ENCODE measurements around the gene HMX1. TPM values are rescaled to one million over a fixed set of nuclear protein-coding genes. Genes with fewer than 3 reads are reported as not detected.

The HMX1 gene
- polyA plus RNA-seq, 1 of the 3 experiments (the other 2 are of a cell fraction), result 0.20 TPM

DNA sequence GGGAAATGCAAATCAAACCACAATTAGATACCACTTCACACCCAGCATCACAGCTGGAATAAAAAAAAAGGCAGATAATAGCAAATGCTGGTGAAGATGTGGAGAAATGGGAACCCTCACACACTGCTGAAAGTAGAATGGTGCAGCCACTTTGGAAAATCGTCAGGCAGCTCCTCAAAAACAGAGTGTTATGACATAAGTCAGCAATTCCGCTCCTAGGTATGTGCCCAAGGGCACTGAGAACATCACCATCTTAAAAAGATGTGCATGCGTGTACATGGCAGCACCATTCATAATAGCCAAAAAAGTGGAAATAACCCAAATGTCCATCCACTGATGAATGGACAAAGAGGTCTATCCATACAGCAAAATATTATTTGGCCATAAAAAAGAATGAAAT lies 28.0 kb downstream of the HMX1 start:
- Histone ChIP-seq H3F3A (replicated peaks; ENCODE audit: insufficient read depth) (no peaks in the 10 kb centered on the region), H3K9ac (no peak overlapping the region), H2AFZ (ENCODE audit: low read depth) (no peak overlapping the region), H3K9me3 (no peaks in the 10 kb centered on the region), H3K4me3 (ENCODE audit: low read depth in 2 of 2, low read length in 1 of 2) (no peak overlapping the region), H3K4me2 (no peak overlapping the region), H4K20me1 (ENCODE audit: insufficient read depth) (no peaks in the 10 kb centered on the region), H3K27ac (ENCODE audit: low read depth in 2 of 2, low read length in 1 of 2) (no peak overlapping the region), H3K27me3 (ENCODE audit: insufficient read depth) (no peaks in the 10 kb centered on the region), H3K36me3 (replicated peaks in 1 of 2; ENCODE audit: control insufficient read depth in 1 of 2, insufficient read depth in 2 of 2, low read length in 1 of 2) (no peaks in the 10 kb centered on the region), H3K4me1 (ENCODE audit: control insufficient read depth in 1 of 2, insufficient read depth in 2 of 2, low read depth in 1 of 2, low read length in 1 of 2) (peaks cover 0 to 4% of the 10 kb centered on the region in 2 experiments; a peak in 1 of 4 replicates), H3K79me2 (ENCODE audit: insufficient read depth) (no peaks in the 10 kb centered on the region), H3K9me2 (no peaks in the 10 kb centered on the region)
- 37% methylated on average over 3 of the region's 3 CpGs for WGBS (ENCODE audit: low lambda C conversion rate)
- DNase-seq, result no peak
- POLR2A ChIA-PET, result no interaction called here
- CTCF ChIA-PET, result no interaction called here
- TF ChIP-seq RFX5 (IDR thresholded peaks at IDR 0.05; ENCODE audit: low read length), result no peak
- TF ChIP-seq YY1 (IDR thresholded peaks at IDR 0.05; ENCODE audit: low read depth), result no peak
- no peak for TF ChIP-seq MEF2A (IDR thresholded peaks at IDR 0.05; ENCODE audit: borderline replicate concordance, low read depth)
- no peak for TF ChIP-seq CTCF (IDR thresholded peaks at IDR 0.05)
- no peak for TF ChIP-seq ZBTB33 (IDR thresholded peaks at IDR 0.05; ENCODE audit: borderline replicate concordance, low read depth)
- no peak for TF ChIP-seq CHD2 (IDR thresholded peaks at IDR 0.05; ENCODE audit: low read length, partially characterized antibody)
- no peak for TF ChIP-seq TCF12 (IDR thresholded peaks at IDR 0.05)
- no peak for TF ChIP-seq FOSL2 (IDR thresholded peaks at IDR 0.05; ENCODE audit: borderline replicate concordance, low read depth)
- TF ChIP-seq TAF1 (IDR thresholded peaks at IDR 0.05; ENCODE audit: borderline replicate concordance, low read depth, low read length), result no peak
- TF ChIP-seq IRF3 (IDR thresholded peaks at IDR 0.05; ENCODE audit: low read depth, low read length), result no peak
- TF ChIP-seq, protein P1, sequence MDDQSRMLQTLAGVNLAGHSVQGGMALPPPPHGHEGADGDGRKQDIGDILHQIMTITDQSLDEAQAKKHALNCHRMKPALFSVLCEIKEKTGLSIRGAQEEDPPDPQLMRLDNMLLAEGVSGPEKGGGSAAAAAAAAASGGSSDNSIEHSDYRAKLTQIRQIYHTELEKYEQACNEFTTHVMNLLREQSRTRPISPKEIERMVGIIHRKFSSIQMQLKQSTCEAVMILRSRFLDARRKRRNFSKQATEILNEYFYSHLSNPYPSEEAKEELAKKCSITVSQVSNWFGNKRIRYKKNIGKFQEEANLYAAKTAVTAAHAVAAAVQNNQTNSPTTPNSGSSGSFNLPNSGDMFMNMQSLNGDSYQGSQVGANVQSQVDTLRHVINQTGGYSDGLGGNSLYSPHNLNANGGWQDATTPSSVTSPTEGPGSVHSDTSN (IDR thresholded peaks at IDR 0.05), result no peak
- no peak for TF ChIP-seq SIN3A (IDR thresholded peaks at IDR 0.05; ENCODE audit: borderline replicate concordance, low read depth, low read length)
- no peak for TF ChIP-seq NFIC (IDR thresholded peaks at IDR 0.05; ENCODE audit: borderline replicate concordance)
- no peak for TF ChIP-seq POLR2AphosphoS5 (IDR thresholded peaks at IDR 0.05; ENCODE audit: low read depth, low read length)
- no peak for TF ChIP-seq FOXM1 (IDR thresholded peaks at IDR 0.05; ENCODE audit: low read depth)
- TF ChIP-seq ELF1 (IDR thresholded peaks at IDR 0.05), result no peak
- TF ChIP-seq FOXJ3 (CRISPR knock-in tag; IDR thresholded peaks at IDR 0.05), result no peak
- TF ChIP-seq JUND (IDR thresholded peaks at IDR 0.05), result no peak
- TF ChIP-seq NRF1 (IDR thresholded peaks at IDR 0.05; ENCODE audit: low read depth, low read length), result no peak
- TF ChIP-seq EZH2phosphoT487 (IDR thresholded peaks at IDR 0.05; ENCODE audit: borderline replicate concordance, low read depth), result no peak

Data from SK-N-SH (cell line).